Measurements from ENCODE around the gene GSTA2. TPM values are rescaled to one million over a fixed set of nuclear protein-coding genes. Genes with fewer than 3 reads are reported as not detected.
A peak's percentile ranks its signal among the peaks of the same experiment; 100 is the strongest.

Gene GSTA2
- total and polyA plus RNA-seq, 2 of the 13 experiments (the other 11 are each of a cell fraction or from before 2014, with no cell fraction given), result 0.75 to 13.7 TPM

- no peak for TF ChIP-seq ZNF101 (CRISPR knock-in tag; IDR thresholded peaks at IDR 0.05; ENCODE audit: borderline replicate concordance, low read depth)
- TF ChIP-seq ZBTB34 (CRISPR knock-in tag; IDR thresholded peaks at IDR 0.05), result no peak
- TF ChIP-seq ZNF33A (CRISPR knock-in tag; IDR thresholded peaks at IDR 0.05; ENCODE audit: borderline replicate concordance), result no peak
- TF ChIP-seq TBL1XR1 (IDR thresholded peaks at IDR 0.05; ENCODE audit: borderline replicate concordance, low read length, partially characterized antibody), result no peak
- TF ChIP-seq ZFP36L1 (CRISPR knock-in tag; IDR thresholded peaks at IDR 0.05), result 0 out of 2 replicates have a peak, but pooled peaks have one; percentile 52
- TF ChIP-seq ZNF44 (CRISPR knock-in tag; IDR thresholded peaks at IDR 0.05), result no peak
- TF ChIP-seq ZMAT3 (CRISPR knock-in tag; conservative IDR thresholded peaks at IDR 0.05), result no peak
- TF ChIP-seq MIER3 (CRISPR knock-in tag; IDR thresholded peaks at IDR 0.05; ENCODE audit: borderline replicate concordance), result peak; percentile 74; the same call in 1 of the 2 replicates
- TF ChIP-seq, protein P1, sequence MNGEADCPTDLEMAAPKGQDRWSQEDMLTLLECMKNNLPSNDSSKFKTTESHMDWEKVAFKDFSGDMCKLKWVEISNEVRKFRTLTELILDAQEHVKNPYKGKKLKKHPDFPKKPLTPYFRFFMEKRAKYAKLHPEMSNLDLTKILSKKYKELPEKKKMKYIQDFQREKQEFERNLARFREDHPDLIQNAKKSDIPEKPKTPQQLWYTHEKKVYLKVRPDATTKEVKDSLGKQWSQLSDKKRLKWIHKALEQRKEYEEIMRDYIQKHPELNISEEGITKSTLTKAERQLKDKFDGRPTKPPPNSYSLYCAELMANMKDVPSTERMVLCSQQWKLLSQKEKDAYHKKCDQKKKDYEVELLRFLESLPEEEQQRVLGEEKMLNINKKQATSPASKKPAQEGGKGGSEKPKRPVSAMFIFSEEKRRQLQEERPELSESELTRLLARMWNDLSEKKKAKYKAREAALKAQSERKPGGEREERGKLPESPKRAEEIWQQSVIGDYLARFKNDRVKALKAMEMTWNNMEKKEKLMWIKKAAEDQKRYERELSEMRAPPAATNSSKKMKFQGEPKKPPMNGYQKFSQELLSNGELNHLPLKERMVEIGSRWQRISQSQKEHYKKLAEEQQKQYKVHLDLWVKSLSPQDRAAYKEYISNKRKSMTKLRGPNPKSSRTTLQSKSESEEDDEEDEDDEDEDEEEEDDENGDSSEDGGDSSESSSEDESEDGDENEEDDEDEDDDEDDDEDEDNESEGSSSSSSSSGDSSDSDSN (CRISPR knock-in tag; IDR thresholded peaks at IDR 0.05), result peak; percentile 7; the same call in 1 of the 2 replicates
- TF ChIP-seq MYNN (CRISPR knock-in tag; IDR thresholded peaks at IDR 0.05; ENCODE audit: low read depth), result no peak
- no peak for TF ChIP-seq ZNF10 (CRISPR knock-in tag; IDR thresholded peaks at IDR 0.05; ENCODE audit: borderline replicate concordance, low read depth)
- TF ChIP-seq, protein P2, sequence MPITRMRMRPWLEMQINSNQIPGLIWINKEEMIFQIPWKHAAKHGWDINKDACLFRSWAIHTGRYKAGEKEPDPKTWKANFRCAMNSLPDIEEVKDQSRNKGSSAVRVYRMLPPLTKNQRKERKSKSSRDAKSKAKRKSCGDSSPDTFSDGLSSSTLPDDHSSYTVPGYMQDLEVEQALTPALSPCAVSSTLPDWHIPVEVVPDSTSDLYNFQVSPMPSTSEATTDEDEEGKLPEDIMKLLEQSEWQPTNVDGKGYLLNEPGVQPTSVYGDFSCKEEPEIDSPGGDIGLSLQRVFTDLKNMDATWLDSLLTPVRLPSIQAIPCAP (CRISPR knock-in tag; IDR thresholded peaks at IDR 0.05; ENCODE audit: low read depth), result no peak
- TF ChIP-seq ZNF460 (CRISPR knock-in tag; IDR thresholded peaks at IDR 0.05; ENCODE audit: borderline replicate concordance), result no peak
- no peak for TF ChIP-seq PHF21A (CRISPR knock-in tag; IDR thresholded peaks at IDR 0.05)
- TF ChIP-seq NFATC3 (CRISPR knock-in tag; IDR thresholded peaks at IDR 0.05), result no peak
- TF ChIP-seq ZFP62 (CRISPR knock-in tag; IDR thresholded peaks at IDR 0.05), result no peak
- TF ChIP-seq KLF13 (CRISPR knock-in tag; IDR thresholded peaks at IDR 0.05), result peak; percentile 32; the same call in 1 of the 2 replicates
- TF ChIP-seq SMARCE1 (IDR thresholded peaks at IDR 0.05; ENCODE audit: borderline replicate concordance), result no peak
- TF ChIP-seq ARNT2 (CRISPR knock-in tag; IDR thresholded peaks at IDR 0.05; ENCODE audit: low read depth), result peak; percentile 54; the same call in 1 of the 2 replicates
- peak; percentile 69; the same call in 1 of the 2 replicates for TF ChIP-seq ZNF451 (CRISPR knock-in tag; IDR thresholded peaks at IDR 0.05)
- TF ChIP-seq ZNF282 (IDR thresholded peaks at IDR 0.05; ENCODE audit: partially characterized antibody), result no peak
- TF ChIP-seq MIER2 (CRISPR knock-in tag; IDR thresholded peaks at IDR 0.05), result peak; percentile 76; the same call in 1 of the 2 replicates
- TF ChIP-seq ZFY (CRISPR knock-in tag; IDR thresholded peaks at IDR 0.05), result peak; percentile 45; the same call in 1 of the 2 replicates
- TF ChIP-seq ZNF770 (CRISPR knock-in tag; IDR thresholded peaks at IDR 0.05), result no peak
These were observed 38.7 kb downstream of the GSTA2 start (continued) for GRCh38 chr6:52724406-52725121.
